ENCODE data around the gene IL17C. TPM values are rescaled to one million over a fixed set of nuclear protein-coding genes. Genes with fewer than 3 reads are reported as not detected.
A peak's percentile ranks its signal among the peaks of the same experiment; 100 is the strongest.

Gene IL17C
- total RNA-seq, 2 donors from 2014 or later, result not detected

- H3K4me3 Mint-ChIP-seq, result no peak overlapping the region
- Histone ChIP-seq H3K9ac (ENCODE audit: extremely low read depth, low read length, poor library complexity, severe bottlenecking) (no peak overlapping the region), H3K36me3 (ENCODE audit: control insufficient read depth, insufficient read depth, low read length) (peaks cover 80% of the 10 kb centered on the region), H3K9me3 (ENCODE audit: control insufficient read depth, low read length) (no peaks in the 10 kb centered on the region), H3K27ac (ENCODE audit: low read depth, low read length) (no peak overlapping the region), H3K4me1 (ENCODE audit: control insufficient read depth, insufficient read depth, low read length) (peaks cover 8% of the 10 kb centered on the region), H3K27me3 (ENCODE audit: control insufficient read depth, insufficient read depth, low read length, poor library complexity, severe bottlenecking) (no peaks in the 10 kb centered on the region), H3K4me3 (ENCODE audit: low read length) (no peak overlapping the region)
- peaks cover 72% of the 10 kb centered on the region for H3K36me3 Mint-ChIP-seq (ENCODE audit: low read depth)
- no peaks in the 10 kb centered on the region for H3K27me3 Mint-ChIP-seq (ENCODE audit: insufficient read depth)
- no peak for DNase-seq
- H3K4me1 Mint-ChIP-seq, result no peaks in the 10 kb centered on the region
- WGBS, 2 experiments (ENCODE audit: insufficient coverage in 1 of 2, insufficient read length in 1 of 2), result 92 to 93% methylated on average over 9 of the region's 9 CpGs
- H3K27ac Mint-ChIP-seq, result no peak overlapping the region
- TF ChIP-seq, protein P1, sequence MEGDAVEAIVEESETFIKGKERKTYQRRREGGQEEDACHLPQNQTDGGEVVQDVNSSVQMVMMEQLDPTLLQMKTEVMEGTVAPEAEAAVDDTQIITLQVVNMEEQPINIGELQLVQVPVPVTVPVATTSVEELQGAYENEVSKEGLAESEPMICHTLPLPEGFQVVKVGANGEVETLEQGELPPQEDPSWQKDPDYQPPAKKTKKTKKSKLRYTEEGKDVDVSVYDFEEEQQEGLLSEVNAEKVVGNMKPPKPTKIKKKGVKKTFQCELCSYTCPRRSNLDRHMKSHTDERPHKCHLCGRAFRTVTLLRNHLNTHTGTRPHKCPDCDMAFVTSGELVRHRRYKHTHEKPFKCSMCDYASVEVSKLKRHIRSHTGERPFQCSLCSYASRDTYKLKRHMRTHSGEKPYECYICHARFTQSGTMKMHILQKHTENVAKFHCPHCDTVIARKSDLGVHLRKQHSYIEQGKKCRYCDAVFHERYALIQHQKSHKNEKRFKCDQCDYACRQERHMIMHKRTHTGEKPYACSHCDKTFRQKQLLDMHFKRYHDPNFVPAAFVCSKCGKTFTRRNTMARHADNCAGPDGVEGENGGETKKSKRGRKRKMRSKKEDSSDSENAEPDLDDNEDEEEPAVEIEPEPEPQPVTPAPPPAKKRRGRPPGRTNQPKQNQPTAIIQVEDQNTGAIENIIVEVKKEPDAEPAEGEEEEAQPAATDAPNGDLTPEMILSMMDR (conservative IDR thresholded peaks at IDR 0.05), result no peak
- no peaks in the 10 kb centered on the region for H3K9me3 Mint-ChIP-seq
Observed at GRCh38 chr16:88626646-88627045, 11.7 kb upstream of the IL17C start.

- peaks cover 67% of the 10 kb centered on the region for H3K36me3 Mint-ChIP-seq (ENCODE audit: low read depth)
- 91 to 97% methylated on average over 12 to 27 of the region's 27 CpGs for WGBS, 2 experiments (ENCODE audit: insufficient coverage in 1 of 2, insufficient read length in 1 of 2)
Observed at GRCh38 chr16:88627531-88628411, 10.6 kb upstream of the IL17C start.

DNA sequence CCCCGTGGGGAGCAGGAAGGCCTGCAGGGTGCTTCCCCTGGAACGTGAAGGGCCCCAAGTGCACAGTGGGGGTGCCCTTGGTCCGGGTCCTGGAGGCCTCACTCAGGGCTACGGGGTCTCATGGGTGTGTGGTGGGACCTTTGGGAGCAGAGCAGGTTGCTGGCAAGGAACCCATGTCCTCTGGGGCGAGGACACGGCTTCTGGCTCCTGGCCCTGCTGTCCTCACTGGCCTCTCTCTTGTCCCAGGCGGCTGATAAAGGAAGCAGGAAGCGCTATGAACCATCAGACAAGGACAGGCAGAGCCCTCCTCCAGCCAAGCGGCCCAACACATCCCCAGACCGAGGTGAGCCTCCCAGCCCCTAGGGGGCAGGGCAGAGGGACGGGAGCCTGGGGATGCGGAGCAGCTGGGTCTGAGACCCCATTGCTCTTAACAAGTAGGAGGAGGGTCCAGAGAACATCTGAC, 9.8 kb upstream of the IL17C start:
- WGBS, 2 experiments (ENCODE audit: insufficient coverage in 1 of 2, insufficient read length in 1 of 2), result 82 to 84% methylated on average over 10 to 12 of the region's 12 CpGs
- peaks cover 62% of the 10 kb centered on the region for H3K36me3 ChIP-seq (ENCODE audit: control insufficient read depth, insufficient read depth, low read length)
- no peak overlapping the region for H3K4me3 ChIP-seq (ENCODE audit: low read length)
- Mint-ChIP-seq H3K4me3 (no peak overlapping the region), H3K36me3 (ENCODE audit: low read depth) (peaks cover 60% of the 10 kb centered on the region), H3K9me3 (no peaks in the 10 kb centered on the region), H3K4me1 (no peaks in the 10 kb centered on the region), H3K27me3 (ENCODE audit: insufficient read depth) (no peaks in the 10 kb centered on the region), H3K27ac (peak overlapping the region; percentile 48)
- no peak overlapping the region for H3K9ac ChIP-seq (ENCODE audit: extremely low read depth, low read length, poor library complexity, severe bottlenecking)
- peaks cover 8% of the 10 kb centered on the region for H3K4me1 ChIP-seq (ENCODE audit: control insufficient read depth, insufficient read depth, low read length)
- H3K27me3 ChIP-seq (ENCODE audit: control insufficient read depth, insufficient read depth, low read length, poor library complexity, severe bottlenecking), result no peaks in the 10 kb centered on the region
- H3K27ac ChIP-seq (ENCODE audit: low read depth, low read length), result no peak overlapping the region
- TF ChIP-seq, protein P1 (conservative IDR thresholded peaks at IDR 0.05), result peak; percentile 84
- DNase-seq, result peak; percentile 93
- no peaks in the 10 kb centered on the region for H3K9me3 ChIP-seq (ENCODE audit: control insufficient read depth, low read length)

More at GRCh38 chr16:88627531-88628411, 10.6 kb upstream of the IL17C start:
- H3K4me1 Mint-ChIP-seq, result no peaks in the 10 kb centered on the region
- Histone ChIP-seq H3K27ac (ENCODE audit: low read depth, low read length) (no peak overlapping the region), H3K9me3 (ENCODE audit: control insufficient read depth, low read length) (no peaks in the 10 kb centered on the region), H3K4me1 (ENCODE audit: control insufficient read depth, insufficient read depth, low read length) (peaks cover 8% of the 10 kb centered on the region), H3K9ac (ENCODE audit: extremely low read depth, low read length, poor library complexity, severe bottlenecking) (no peak overlapping the region), H3K27me3 (ENCODE audit: control insufficient read depth, insufficient read depth, low read length, poor library complexity, severe bottlenecking) (no peaks in the 10 kb centered on the region), H3K36me3 (ENCODE audit: control insufficient read depth, insufficient read depth, low read length) (peaks cover 69% of the 10 kb centered on the region), H3K4me3 (ENCODE audit: low read length) (no peak overlapping the region)
- TF ChIP-seq, protein P1 (conservative IDR thresholded peaks at IDR 0.05), result no peak
- no peak overlapping the region for H3K27ac Mint-ChIP-seq
- no peak for DNase-seq
- no peaks in the 10 kb centered on the region for H3K27me3 Mint-ChIP-seq (ENCODE audit: insufficient read depth)
- no peaks in the 10 kb centered on the region for H3K9me3 Mint-ChIP-seq
- no peak overlapping the region for H3K4me3 Mint-ChIP-seq
